NK-92 treated with Interleukin-12 subunit alpha and Interleukin-12 subunit beta, amount 100 ng/mL, for 24 hours (cell line): ENCODE data around the gene IRF3.

Source experiments
- DNase-seq: peaks from one replicate; lab custom pipeline; 2025; lab: John Stamatoyannopoulos, UW

Gene IRF3

DNA sequence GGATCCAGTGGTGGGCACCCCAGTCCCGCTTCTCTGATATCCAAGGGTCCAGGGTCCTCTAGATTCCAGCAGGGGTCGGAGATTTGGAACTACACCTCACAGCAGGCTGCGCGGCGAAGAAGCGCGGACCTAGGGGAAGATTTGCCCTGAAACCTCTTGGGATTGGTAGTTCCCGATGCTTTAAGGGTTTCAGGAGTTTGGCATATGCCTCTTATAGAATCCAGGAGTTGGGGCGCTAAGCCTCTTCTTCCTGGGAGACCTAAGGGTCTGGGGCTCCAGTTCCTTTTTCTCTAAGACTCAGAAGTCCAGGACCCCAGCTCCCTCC is 425 bp upstream of the IRF3 start:
- no peak for DNase-seq

DNA sequence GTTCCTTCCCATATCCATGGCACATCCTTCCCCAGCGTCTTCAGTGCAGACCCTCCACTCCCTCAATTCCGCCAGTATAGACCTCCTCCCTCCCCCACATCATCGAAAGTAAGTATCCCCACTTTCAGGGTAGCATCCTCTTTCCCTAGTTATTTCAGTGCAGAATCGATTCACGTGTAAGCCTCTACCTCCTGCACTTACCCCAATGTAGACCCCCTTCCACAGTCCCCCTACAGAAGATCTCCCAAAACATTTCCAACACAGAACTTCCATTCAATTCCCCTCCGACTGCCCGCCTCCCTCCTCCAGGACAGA is 664 bp downstream of the IRF3 start:
- DNase-seq = no peak

DNA sequence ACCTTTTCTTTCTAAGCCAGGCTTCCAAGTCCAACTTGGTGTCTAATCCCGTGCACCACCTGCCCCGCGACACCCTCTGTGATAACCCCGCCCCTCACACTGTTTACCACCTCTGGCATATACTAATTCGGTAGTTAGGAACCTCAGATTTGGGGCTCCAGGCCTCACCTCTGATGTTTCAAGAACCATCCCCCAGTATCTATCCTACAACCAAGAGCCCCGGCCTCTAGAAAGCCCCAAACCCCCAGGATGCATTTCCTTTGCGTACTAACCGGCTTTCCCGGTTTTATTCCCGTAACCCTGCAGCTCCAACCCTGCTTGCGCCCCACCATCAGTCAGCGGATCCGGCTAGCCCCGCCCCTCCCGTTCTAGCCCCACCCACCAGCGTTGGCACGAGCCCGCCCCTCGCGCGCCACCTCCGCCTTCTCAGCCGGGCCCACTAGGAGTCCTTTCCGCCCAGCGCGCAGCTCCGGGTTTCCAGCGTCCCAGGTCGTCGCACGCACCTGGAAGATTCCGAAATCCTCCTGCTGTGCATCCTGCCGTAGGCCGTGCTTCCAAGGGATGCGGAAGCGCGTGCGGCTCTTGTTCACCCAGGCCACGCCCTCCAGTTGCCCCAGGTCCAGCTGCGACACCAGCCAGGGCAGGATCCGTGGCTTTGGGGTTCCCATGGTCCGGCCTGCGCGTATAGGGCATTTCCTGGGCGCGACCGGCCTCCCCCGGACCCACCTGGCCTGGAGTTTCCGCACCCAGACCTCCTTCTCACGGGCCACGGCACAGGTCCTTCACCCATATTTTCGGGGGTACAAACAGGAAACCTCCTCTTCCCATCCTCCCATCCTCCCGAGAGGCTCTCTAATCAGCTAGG is 1.3 kb downstream of the IRF3 start:
- DNase-seq = peak; percentile 88

DNA sequence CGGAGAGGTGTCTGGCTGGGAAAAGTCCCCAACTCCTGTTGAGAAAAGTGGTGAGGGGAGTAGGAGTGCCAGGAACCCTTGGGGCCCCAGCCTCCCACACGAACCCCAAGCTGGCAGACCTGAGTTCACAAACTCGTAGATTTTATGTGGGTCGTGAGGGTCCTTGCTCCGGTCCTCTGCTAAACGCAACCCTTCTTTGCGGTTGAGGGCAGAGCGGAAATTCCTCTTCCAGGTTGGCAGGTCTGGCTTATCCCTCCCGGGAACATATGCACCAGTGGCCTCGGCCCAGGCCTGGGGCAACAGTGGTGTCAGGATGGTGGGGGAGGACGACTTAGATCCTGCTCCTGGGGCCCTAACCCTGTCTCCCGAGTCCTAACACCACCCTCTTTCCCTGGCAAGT is 2.4 kb downstream of the IRF3 start:
- no peak for DNase-seq

DNA sequence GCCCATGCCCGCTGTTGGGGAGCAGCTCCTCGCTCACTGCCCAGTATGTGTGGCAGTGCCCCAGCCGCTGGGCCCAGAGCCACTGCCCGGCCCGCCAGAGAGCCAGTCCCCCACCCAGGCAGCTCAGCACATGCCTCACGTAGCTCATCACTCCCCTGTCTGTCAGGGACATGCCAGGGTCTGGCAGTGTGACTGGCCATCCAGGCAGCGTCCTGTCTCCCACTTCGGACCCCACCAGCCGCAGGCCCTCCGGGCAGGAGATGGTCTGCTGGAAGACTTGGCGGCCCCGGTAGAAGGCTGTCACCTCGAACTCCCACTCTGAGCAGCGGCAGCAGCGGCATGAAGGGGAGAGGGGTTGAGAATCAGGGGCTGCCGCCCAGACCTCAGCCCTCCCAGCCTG is 3.6 kb downstream of the IRF3 start:
- DNase-seq = no peak

DNA sequence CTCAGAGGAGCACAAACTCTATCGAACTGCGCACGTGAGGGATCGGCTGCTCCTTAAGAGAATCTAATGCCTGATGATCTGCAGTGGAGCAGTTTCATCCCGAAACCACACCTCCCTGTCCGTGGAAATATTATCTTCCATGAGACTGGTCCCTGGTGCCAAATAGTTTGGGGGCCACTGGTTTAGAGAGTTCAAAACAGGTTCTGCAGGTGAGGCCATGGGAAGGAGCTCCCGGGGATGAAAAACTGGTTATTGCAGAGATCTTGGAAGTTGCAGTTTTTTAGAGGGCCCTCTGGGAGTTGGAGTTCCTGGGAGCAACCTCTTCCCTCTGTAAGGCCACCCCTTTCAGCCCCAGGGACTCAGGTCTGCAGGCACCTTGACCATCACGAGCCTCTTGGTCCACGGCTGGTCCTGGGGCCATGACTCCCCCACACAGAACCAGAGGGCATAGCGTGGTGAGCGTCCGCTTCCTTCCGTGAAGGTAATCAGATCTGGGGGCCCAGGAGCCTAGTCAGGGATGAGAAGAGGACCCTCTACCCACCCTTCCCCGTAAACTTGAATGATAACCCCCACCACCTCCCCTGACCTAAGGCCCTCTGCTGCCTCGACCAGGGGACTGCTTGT is 5.2 kb downstream of the IRF3 start:
- no peak for DNase-seq

DNA sequence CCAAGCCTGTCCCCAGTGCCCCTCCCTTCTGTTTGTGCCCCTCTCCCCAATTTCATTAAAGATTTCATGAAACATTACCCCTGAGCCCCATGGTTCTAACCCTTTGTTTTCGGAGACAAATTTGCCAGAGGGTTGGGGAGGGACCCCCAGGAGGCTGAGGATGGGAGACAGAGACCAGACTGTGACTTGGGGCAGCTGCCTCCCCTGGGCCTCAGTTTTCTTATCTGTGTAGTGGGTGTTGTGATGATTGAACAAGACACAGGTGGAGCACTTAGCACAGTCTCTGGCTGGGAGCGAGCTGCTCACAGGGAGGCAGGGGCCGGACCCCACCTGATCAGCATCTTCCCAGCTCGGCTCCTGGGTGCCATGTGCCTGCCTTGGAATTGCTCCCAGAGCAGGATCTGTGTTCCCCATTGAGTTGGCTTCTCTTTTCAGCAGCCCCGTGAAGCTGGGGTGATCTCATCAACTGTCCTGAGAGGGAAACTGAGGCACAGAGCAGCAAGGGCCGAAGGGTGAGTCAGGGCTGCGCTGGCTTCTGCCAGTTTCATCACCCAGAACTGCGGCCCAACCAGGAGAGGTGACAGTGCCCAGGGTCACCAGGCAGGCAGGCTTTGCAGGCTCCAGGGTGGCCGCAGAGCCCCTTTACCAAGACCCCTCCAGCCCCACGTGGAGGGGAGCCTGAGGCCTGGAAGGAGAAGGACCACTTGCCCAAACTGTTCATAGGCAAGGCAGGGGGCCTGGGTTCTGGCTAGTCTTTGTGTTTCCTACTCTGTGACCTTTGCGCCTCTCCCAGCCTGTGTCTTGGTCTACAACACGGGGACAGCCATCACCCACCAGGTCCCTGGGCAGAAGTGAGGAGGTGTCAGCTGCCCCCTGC is 6.9 kb downstream of the IRF3 start:
- no peak for DNase-seq

DNA sequence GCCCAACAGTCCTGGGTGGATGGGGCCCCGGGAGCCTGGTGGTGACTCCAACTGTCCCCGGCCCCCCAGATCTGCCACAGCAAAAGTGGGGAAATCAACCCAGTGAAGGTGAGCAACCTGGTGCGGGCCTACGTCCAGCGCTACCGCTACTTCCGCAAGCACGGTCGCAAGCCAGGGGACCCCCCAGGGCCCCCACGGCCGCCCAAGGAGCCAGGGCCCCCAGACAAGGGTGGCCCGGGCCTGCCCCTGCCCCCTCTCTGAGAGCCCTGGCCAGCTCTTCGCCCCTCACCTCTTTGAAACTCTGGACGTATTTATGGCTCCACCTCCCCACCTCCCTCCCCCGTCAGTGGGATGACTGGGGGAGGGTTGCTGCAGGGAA is 7.5 kb downstream of the IRF3 start:
- DNase-seq = no peak

DNA sequence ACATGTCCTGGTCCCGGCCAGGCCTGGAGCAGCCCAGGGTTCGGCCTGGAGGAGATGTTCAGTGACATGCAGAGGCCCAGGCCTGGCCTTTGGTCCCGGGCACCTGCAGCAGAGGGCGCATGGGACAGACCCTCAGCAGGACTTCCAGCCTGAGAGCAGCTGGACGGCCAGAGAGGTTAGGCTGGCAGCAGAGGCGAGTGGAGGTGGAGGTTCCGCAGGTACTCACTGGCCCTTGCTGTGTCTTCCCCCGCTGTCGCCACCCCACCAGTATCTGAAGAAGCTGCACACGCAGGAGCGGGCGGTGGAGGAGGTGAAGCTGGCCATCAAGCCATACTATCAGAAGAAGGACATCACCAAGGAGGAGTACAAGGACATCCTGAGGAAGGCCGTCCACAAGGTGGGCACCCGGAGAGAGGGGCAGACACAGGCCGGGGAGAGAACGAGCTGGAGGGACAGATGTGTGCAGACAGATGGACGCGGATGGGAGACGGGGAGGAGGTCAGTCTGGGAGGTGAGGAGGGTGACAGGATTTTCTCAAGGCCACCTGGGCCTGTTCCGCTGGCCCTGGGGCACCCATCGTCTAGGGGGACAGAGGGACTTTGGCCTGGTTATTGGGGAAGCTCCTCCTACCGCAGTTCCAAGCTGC is 8.0 kb downstream of the IRF3 start:
- no peak for DNase-seq

DNA sequence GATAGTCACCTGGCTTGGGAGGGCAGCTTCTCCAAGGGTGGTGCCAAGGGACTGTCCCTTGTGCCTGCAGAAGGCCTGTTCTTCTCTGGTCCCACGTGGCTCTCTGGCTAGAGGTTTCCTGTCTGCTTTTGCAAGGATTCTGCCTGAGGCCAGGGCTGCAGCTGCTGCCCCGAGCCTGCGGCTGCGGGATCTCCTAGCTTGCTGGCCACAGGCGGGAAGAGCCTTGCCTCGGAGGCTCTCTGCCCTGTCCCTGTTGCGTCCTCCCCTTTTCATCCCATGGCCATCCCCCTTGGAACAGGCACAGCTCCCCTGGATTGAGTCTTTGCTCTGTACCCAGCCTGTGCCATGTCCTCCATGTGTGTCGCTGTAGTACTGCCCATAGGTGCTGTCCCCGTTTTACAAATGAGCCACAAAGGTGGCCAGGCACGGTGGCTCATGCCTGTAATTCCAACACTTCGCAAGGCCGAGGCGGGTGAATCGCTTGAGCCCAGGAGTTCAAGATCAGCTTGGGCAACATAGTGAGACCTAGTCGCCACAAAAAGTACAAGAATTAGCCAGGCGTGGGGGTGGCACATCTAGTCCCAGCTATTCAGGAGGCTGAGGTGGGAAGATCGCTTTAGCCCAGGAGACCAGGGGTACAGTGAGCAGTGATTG is 9.1 kb downstream of the IRF3 start:
- no peak for DNase-seq

DNA sequence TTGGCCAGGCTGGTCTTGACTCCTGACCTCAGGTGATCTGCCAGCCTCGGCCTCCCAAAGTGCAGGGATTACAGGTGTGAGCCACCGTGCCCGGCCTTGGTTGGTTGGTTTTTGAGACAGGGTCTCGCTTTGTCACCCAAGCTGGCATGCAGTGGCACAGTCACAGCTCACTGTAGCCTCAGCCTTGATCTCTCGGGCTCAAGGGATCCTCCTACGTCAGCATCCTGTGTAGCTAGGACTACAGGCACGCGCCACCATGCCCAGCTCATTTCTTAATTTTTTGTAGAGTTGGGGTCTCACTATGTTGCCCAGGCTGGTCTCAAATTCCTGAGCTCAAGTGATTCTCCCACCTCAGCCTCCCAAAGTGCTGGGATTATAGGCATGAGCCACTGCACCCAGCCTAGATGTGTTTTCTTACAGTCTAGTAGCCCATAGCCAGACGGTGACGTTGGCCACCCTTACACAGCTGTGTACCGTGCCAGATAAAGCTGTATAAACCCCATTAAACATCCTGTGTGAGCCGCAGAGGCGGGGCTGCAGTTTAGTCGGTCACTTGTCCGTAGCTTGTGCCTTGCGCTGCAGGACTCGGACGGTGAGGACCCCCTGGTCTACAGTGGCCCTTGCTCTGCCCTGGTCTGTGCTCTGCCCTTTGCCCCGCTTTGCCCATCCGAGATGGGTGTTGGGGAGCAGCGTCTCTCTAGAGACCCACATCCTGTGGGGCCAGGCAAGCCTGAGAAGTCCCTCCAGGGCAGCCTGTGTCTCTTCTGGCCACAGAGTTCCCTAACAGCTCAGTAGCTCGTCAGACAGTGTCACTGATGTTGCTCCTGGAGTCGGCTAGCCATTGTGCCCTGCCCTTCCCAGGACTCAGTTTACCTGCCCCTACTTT is 9.8 kb downstream of the IRF3 start:
- no peak for DNase-seq

DNA sequence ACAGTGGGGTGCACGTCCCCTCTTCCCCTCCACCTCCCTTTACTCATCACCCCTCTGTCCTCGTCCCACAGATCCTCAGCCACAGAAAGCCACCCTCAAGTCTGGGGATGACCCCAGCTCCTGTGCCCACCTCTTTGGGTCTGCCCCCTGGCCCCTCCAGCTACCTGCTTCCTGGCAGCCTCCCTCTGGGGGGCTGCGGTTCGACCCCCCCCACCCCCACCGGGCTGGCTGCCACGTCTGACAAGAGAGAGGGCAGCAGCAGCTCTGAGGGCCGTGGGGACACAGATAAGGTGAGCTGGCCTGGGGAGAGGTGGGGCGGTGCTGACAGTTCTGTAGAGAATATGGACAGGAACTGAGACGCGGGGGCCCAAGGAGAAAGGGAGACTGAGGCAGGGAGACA is 11.1 kb downstream of the IRF3 start:
- no peak for DNase-seq

DNA sequence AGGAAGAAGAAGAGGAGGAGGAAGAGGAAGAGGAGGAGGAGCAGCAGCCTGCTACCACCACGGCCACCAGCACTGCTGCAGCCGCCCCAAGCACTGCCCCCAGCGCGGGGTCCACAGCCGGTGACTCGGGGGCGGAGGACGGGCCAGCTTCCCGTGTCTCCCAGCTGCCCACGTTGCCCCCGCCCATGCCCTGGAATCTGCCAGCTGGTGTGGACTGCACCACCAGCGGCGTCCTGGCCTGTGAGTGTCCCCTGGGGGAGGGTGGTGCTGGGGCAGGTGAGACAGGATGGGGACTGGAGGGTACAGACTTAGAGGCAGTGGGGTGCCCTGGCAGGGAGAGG is 12.2 kb downstream of the IRF3 start:
- DNase-seq = no peak

DNA sequence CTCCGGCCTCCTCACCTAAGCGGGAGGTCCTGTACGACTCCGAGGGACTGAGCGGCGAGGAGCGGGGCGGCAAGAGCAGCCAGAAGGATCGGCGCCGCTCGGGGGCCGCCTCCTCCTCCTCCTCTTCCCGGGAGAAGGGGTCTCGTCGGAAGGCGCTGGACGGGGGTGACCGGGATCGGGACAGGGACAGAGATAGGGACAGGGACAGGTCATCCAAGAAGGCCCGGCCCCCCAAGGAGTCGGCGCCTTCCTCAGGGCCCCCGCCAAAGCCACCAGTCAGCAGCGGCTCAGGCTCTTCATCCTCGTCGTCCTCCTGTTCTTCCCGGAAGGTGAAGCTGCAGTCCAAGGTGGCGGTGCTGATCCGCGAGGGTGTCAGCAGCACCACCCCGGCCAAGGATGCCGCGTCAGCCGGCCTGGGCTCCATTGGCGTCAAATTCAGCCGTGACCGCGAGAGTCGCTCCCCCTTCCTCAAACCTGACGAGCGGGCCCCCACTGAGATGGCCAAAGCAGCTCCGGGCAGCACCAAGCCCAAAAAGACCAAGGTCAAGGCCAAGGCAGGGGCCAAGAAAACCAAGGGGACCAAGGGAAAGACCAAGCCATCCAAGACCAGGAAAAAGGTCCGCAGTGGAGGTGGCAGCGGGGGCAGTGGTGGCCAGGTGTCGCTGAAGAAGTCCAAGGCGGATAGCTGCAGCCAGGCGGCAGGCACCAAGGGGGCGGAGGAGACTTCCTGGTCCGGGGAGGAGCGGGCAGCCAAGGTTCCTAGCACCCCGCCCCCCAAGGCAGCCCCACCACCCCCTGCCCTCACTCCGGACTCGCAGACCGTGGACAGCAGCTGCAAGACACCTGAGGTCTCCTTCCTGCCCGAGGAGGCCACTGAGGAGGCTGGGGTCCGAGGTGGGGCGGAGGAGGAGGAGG is 12.8 kb downstream of the IRF3 start:
- no peak for DNase-seq

DNA sequence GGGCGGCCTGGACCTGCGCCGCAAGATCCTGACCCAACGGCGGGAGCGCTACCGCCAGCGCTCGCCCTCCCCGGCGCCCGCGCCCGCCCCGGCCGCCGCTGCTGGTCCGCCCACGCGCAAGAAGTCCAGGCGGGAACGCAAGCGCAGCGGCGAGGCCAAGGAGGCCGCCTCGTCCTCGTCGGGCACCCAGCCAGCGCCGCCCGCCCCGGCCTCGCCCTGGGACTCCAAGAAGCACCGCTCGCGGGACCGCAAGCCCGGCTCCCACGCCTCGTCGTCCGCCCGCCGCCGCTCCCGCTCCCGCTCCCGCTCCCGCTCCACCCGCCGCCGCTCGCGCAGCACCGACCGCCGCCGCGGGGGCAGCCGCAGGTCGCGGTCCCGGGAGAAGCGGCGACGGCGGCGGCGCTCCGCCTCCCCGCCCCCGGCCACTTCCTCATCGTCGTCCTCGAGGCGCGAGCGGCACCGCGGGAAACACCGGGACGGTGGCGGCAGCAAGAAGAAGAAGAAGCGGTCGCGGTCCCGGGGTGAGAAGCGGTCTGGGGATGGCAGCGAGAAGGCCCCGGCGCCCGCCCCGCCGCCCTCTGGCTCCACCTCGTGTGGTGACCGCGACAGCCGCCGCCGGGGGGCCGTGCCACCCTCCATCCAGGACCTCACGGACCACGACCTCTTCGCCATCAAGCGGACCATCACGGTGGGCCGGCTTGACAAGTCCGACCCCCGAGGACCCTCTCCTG is 13.7 kb downstream of the IRF3 start:
- DNase-seq = no peak

DNA sequence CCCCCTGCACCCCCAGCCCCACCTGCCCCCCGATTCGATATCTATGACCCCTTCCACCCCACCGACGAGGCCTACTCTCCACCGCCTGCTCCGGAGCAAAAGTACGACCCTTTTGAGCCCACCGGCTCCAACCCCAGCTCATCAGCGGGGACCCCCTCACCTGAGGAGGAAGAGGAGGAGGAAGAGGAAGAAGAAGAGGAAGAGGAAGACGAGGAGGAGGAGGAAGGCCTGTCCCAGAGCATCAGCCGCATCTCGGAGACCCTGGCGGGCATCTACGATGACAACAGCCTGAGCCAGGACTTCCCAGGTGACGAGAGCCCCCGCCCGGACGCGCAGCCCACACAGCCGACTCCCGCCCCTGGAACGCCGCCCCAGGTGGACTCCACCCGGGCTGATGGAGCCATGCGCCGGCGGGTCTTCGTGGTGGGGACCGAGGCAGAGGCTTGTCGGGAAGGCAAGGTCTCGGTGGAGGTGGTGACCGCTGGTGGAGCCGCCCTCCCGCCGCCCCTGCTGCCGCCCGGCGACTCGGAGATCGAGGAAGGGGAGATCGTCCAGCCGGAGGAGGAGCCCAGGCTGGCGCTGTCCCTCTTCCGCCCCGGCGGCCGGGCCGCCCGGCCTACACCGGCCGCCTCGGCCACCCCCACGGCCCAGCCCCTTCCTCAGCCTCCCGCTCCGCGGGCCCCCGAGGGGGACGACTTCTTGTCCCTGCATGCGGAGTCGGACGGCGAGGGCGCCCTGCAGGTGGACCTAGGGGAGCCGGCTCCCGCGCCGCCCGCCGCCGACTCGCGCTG is 14.4 kb downstream of the IRF3 start:
- DNase-seq = no peak

DNA sequence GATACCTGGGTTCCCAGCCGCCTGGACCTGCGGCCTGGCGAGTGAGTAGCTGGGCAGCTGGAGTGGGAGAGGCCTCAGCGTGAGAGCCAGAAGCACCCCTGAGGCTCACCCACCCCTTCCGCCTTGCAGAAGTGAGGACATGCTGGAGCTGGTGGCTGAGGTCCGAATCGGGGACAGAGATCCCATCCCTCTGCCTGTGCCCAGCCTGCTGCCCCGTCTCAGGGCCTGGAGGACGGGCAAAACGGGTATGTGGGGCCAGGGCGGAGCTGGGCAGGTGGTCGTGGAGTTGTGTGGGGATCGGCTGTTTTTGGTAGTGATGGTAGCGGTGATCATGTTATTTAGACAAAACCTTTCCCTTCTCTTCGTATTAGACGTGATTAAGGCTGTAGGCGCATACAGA is 19.1 kb downstream of the IRF3 start:
- DNase-seq = no peak

DNA sequence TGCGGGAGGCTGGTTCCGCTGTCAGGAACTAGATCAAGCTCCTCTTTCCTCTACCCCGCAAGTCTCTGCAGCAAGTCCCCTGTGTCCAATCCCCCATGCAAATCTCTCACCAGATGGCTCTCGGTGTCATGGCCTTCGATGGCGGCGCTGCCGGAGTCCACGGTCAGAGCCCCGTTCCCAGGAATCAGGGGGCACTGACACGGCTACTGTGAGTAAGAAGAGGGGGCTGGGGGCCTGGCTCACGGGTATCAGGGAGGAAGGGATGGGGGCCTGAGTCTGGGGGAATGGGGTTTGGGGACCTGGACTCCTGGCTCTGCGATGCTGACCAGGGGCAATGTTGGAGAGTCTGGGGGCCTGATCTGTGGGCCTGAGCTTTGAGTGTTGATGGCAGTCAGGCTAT is 19.7 kb downstream of the IRF3 start:
- DNase-seq = no peak

DNA sequence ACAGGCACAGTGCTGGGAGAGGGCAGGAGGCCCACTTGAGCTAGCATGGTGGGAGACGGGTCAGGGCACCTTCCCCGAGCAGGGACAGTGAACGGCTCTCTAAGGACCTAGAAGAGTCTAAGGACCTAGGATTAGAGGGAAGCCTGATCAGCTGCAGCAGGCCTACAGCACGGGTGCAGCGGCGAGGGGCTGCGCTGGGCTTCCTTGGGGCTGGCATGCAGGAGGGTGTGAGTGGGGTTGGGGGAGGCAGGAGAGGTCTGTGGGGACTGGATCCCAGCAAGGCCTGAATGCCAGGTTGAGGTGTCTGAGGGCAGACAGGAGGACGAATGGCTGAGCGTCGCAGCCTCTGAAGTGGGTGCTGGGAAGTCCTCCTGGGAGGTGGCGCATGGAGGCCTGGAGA is 20.1 kb downstream of the IRF3 start:
- no peak for DNase-seq
